Stimulated activated CD4-positive, alpha-beta T cell treated with anti-CD3 and anti-CD28 coated beads, Interleukin-1b, Interleukin-23, amount 100 ng/mL, for 48 hours (primary cell): ENCODE measurements around the gene TXN2.
"Not testable (repeated sequence)": the region's sequence is repeated elsewhere in the genome, so short reads cannot be mapped to it uniquely, and the experiment has no call there.

ENCODE experiments used
- DNase-seq: peaks from one replicate; pipeline ENCODE4 v3.0.0-alpha.2; 2020

The TXN2 gene

GRCh38 chr22:36481393-36482168 lies at the start of gene TXN2:
TXN2 (minus strand) TSS chr22:36481640; CDS start chr22:36480837, 803 bp downstream.
- DNase-seq: peak; percentile 95

GRCh38 chr22:36528795-36529751 lies 47.6 kb upstream of the TXN2 start, which contains the start of gene EIF3D:
EIF3D (minus strand) TSS chr22:36529166; CDS start chr22:36526121, 3,045 bp downstream.
- peak; percentile 99 for DNase-seq

- DNase-seq: no peak
These were observed 46.9 kb upstream of the TXN2 start for GRCh38 chr22:36528341-36528740.

GRCh38 chr22:36522662-36523061 lies 41.2 kb upstream of the TXN2 start:
- DNase-seq: no peak

GRCh38 chr22:36520423-36520822 lies 39.0 kb upstream of the TXN2 start:
- no peak for DNase-seq

- DNase-seq: not testable (repeated sequence)
These were observed 38.5 kb upstream of the TXN2 start for GRCh38 chr22:36519906-36520305.

- DNase-seq: no peak
These were observed 33.3 kb upstream of the TXN2 start for GRCh38 chr22:36514766-36515165.

- DNase-seq: no peak
These were observed 31.6 kb upstream of the TXN2 start for GRCh38 chr22:36512991-36513390.

- no peak for DNase-seq
These were observed 30.9 kb upstream of the TXN2 start for GRCh38 chr22:36512333-36512732.

GRCh38 chr22:36510966-36511881 lies 29.8 kb upstream of the TXN2 start:
- no peak for DNase-seq

- DNase-seq: no peak
These were observed 28.9 kb upstream of the TXN2 start for GRCh38 chr22:36510384-36510783.

- DNase-seq: no peak
These were observed 26.1 kb upstream of the TXN2 start for GRCh38 chr22:36507518-36508010.

- DNase-seq: peak; percentile 87
These were observed 25.4 kb upstream of the TXN2 start, which contains the start of gene FOXRED2 for GRCh38 chr22:36506637-36507517. FOXRED2 (minus strand) TSS chr22:36507040; CDS start chr22:36506422, 618 bp downstream.

GRCh38 chr22:36505998-36506635 lies 24.7 kb upstream of the TXN2 start:
- no peak for DNase-seq

- DNase-seq: no peak
These were observed 16.6 kb upstream of the TXN2 start for GRCh38 chr22:36497910-36498665.

GRCh38 chr22:36493690-36494110 lies 12.3 kb upstream of the TXN2 start:
- DNase-seq: no peak

GRCh38 chr22:36492109-36492508 lies 10.7 kb upstream of the TXN2 start:
- DNase-seq: no peak

- no peak for DNase-seq
These were observed 9.7 kb upstream of the TXN2 start for GRCh38 chr22:36491155-36491554.

- DNase-seq: peak; percentile 57
These were observed 5.4 kb upstream of the TXN2 start for GRCh38 chr22:36486619-36487384.
